Mesendoderm (in vitro differentiated cells): ENCODE results near the gene BAHCC1.

ENCODE experiments used
- DNase-seq: peaks from one replicate; pipeline ENCODE4 v3.0.0; 2013
- H2AK5ac ChIP-seq: 2 replicates; pipeline ENCODE4 v1.6.1; 2013; ENCODE audit warnings: low read length, inconsistent platforms
- H2BK120ac ChIP-seq: 2 replicates; pipeline ENCODE4 v1.6.1; 2013; ENCODE audit warnings: low read depth, mild to moderate bottlenecking, low read length, moderate library complexity, mixed read lengths
- H2BK15ac ChIP-seq: replicated peaks from 2 replicates; pipeline ENCODE4 v1.6.1; 2013; ENCODE audit warnings: low read depth, mild to moderate bottlenecking, moderate library complexity
- H2BK5ac ChIP-seq: 2 replicates; pipeline ENCODE4 v1.6.1; 2013; ENCODE audit warnings: low read length, inconsistent platforms
- H3K18ac ChIP-seq: 2 replicates; pipeline ENCODE4 v1.6.1; 2013; ENCODE audit warnings: mild to moderate bottlenecking, low read length, mixed read lengths
- H3K23ac ChIP-seq: one replicate; pipeline ENCODE4 v1.6.1; 2013; ENCODE audit warnings: low read length
- H3K27ac ChIP-seq: 2 replicates; pipeline ENCODE4 v1.5.1; 2013; ENCODE audit warnings: low read depth, mild to moderate bottlenecking, inconsistent platforms, low read length, moderate library complexity
- H3K27me3 ChIP-seq: 2 replicates; pipeline ENCODE4 v1.6.1; 2013; ENCODE audit warnings: low read length, control low read depth, mild to moderate bottlenecking, inconsistent platforms; ENCODE audit not compliant: insufficient read depth, poor library complexity
- H3K36me3 ChIP-seq: 2 replicates; pipeline ENCODE4 v1.6.1; 2013; ENCODE audit warnings: low read length, inconsistent platforms; ENCODE audit not compliant: control insufficient read depth, insufficient read depth
- H3K4ac ChIP-seq: one replicate; pipeline ENCODE4 v1.6.1; 2013; ENCODE audit warnings: low read depth, mild to moderate bottlenecking, low read length, moderate library complexity
- H3K4me1 ChIP-seq: 2 replicates; pipeline ENCODE4 v1.6.1; 2013; ENCODE audit warnings: low read depth, low read length, inconsistent platforms; ENCODE audit not compliant: control insufficient read depth
- H3K4me2 ChIP-seq: 2 replicates; pipeline ENCODE4 v1.6.1; 2013; ENCODE audit warnings: low read length
- H3K4me3 ChIP-seq: 2 replicates; pipeline ENCODE4 v1.5.1; 2013; ENCODE audit warnings: mild to moderate bottlenecking, low read length
- H3K56ac ChIP-seq: one replicate; pipeline ENCODE4 v1.6.1; 2013; ENCODE audit warnings: low read length
- H3K79me1 ChIP-seq: 2 replicates; pipeline ENCODE4 v1.6.1; 2013; ENCODE audit warnings: low read length, inconsistent platforms
- H3K79me2 ChIP-seq: 2 replicates; pipeline ENCODE4 v1.6.1; 2013; ENCODE audit warnings: mild to moderate bottlenecking, low read length; ENCODE audit not compliant: control insufficient read depth, insufficient read depth
- H3K9ac ChIP-seq: 2 replicates; pipeline ENCODE4 v1.6.1; 2013; ENCODE audit warnings: low read length, inconsistent platforms
- H4K5ac ChIP-seq: one replicate; pipeline ENCODE4 v1.6.1; 2013; ENCODE audit warnings: low read length
- H4K8ac ChIP-seq: one replicate; pipeline ENCODE4 v1.6.1; 2013; ENCODE audit warnings: low read depth, mild to moderate bottlenecking, control low read depth, low read length, moderate library complexity
- WGBS: extraction: QIAGEN DNeasy Blood & Tissue Kit; methylation state at CpG from one replicate; pipeline ENCODE4 v1.1.7; 2013; ENCODE audit warnings: low lambda C conversion rate, missing lambda C conversion rate; ENCODE audit not compliant: insufficient coverage; ENCODE audit errors: extremely low coverage; 5-methylcytosine and 5-hydroxymethylcytosine counted together

Gene BAHCC1

GRCh38 chr17:81492706-81493105 is 97.4 kb downstream of the BAHCC1 start:
- H2BK5ac ChIP-seq: no peak overlapping the region
- H3K27me3 ChIP-seq: no peaks in the 10 kb centered on the region
- H3K79me2 ChIP-seq: no peaks in the 10 kb centered on the region
- no peak overlapping the region for H3K27ac ChIP-seq
- H3K23ac ChIP-seq: no peak overlapping the region
- no peak overlapping the region for H3K9ac ChIP-seq
- H3K4me2 ChIP-seq: no peak overlapping the region
- H2BK120ac ChIP-seq: no peak overlapping the region
- no peak overlapping the region for H2BK15ac ChIP-seq
- no peak overlapping the region for H4K5ac ChIP-seq
- no peak overlapping the region for H2AK5ac ChIP-seq
- no peaks in the 10 kb centered on the region for H3K79me1 ChIP-seq
- DNase-seq: no peak
- no peak overlapping the region for H3K56ac ChIP-seq
- no peaks in the 10 kb centered on the region for H3K36me3 ChIP-seq
- no peak overlapping the region for H4K8ac ChIP-seq
- no CpG with 5 or more reads among the region's 9 CpGs for WGBS
- H3K4me1 ChIP-seq: no peaks in the 10 kb centered on the region
- H3K4ac ChIP-seq: no peak overlapping the region
- no peak overlapping the region for H3K18ac ChIP-seq
- no peak overlapping the region for H3K4me3 ChIP-seq

- Histone ChIP-seq H3K56ac (no peak overlapping the region), H3K4ac (no peak overlapping the region), H3K9ac (no peak overlapping the region), H3K18ac (no peak overlapping the region), H3K4me3 (no peak overlapping the region), H3K27ac (no peak overlapping the region), H3K79me2 (no peaks in the 10 kb centered on the region), H3K27me3 (no peaks in the 10 kb centered on the region), H2AK5ac (no peak overlapping the region), H4K8ac (no peak overlapping the region), H3K36me3 (no peaks in the 10 kb centered on the region), H3K4me1 (no peaks in the 10 kb centered on the region), H3K23ac (no peak overlapping the region), H2BK15ac (no peak overlapping the region), H2BK5ac (no peak overlapping the region), H4K5ac (no peak overlapping the region), H2BK120ac (no peak overlapping the region), H3K4me2 (no peak overlapping the region), H3K79me1 (no peaks in the 10 kb centered on the region)
- DNase-seq: no peak
- WGBS: no CpG with 5 or more reads among the region's 16 CpGs
These were observed 98.2 kb downstream of the BAHCC1 start for GRCh38 chr17:81493198-81494038.

GRCh38 chr17:81494626-81495377 is 99.5 kb downstream of the BAHCC1 start:
- Histone ChIP-seq H3K9ac (no peak overlapping the region), H3K79me1 (no peaks in the 10 kb centered on the region), H2AK5ac (no peak overlapping the region), H3K4me1 (no peaks in the 10 kb centered on the region), H3K27ac (no peak overlapping the region), H3K23ac (no peak overlapping the region), H3K4me3 (no peak overlapping the region), H4K5ac (no peak overlapping the region), H3K4ac (no peak overlapping the region), H3K27me3 (no peaks in the 10 kb centered on the region), H3K36me3 (no peaks in the 10 kb centered on the region), H4K8ac (no peak overlapping the region), H3K56ac (no peak overlapping the region), H3K18ac (no peak overlapping the region), H3K79me2 (no peaks in the 10 kb centered on the region), H2BK15ac (no peak overlapping the region), H2BK120ac (no peak overlapping the region), H3K4me2 (no peak overlapping the region), H2BK5ac (no peak overlapping the region)
- no peak for DNase-seq
- WGBS: no CpG with 5 or more reads among the region's 8 CpGs

GRCh38 chr17:81498953-81499600 is 103.8 kb downstream of the BAHCC1 start:
- Histone ChIP-seq H3K4me1 (no peaks in the 10 kb centered on the region), H3K27me3 (no peaks in the 10 kb centered on the region), H3K4me3 (no peak overlapping the region), H3K18ac (no peak overlapping the region), H3K79me2 (no peaks in the 10 kb centered on the region), H3K4me2 (no peak overlapping the region), H3K9ac (no peak overlapping the region), H4K5ac (no peak overlapping the region), H2BK15ac (no peak overlapping the region), H3K4ac (no peak overlapping the region), H3K27ac (no peak overlapping the region), H3K36me3 (no peaks in the 10 kb centered on the region), H2BK120ac (no peak overlapping the region), H3K79me1 (no peaks in the 10 kb centered on the region), H4K8ac (no peak overlapping the region), H2AK5ac (no peak overlapping the region), H3K23ac (no peak overlapping the region), H2BK5ac (no peak overlapping the region), H3K56ac (no peak overlapping the region)
- no peak for DNase-seq
- WGBS: no CpG with 5 or more reads among the region's 64 CpGs

GRCh38 chr17:81499601-81499970 is 104.3 kb downstream of the BAHCC1 start:
- no peaks in the 10 kb centered on the region for H3K79me1 ChIP-seq
- H3K36me3 ChIP-seq: no peaks in the 10 kb centered on the region
- WGBS: no CpG with 5 or more reads among the region's 12 CpGs
- H2AK5ac ChIP-seq: no peak overlapping the region
- H3K23ac ChIP-seq: no peak overlapping the region
- H3K4me3 ChIP-seq: no peak overlapping the region
- H3K4ac ChIP-seq: no peak overlapping the region
- H3K56ac ChIP-seq: no peak overlapping the region
- no peaks in the 10 kb centered on the region for H3K27me3 ChIP-seq
- H4K5ac ChIP-seq: no peak overlapping the region
- H2BK5ac ChIP-seq: no peak overlapping the region
- no peak overlapping the region for H3K9ac ChIP-seq
- no peak for DNase-seq
- H3K4me2 ChIP-seq: no peak overlapping the region
- H2BK15ac ChIP-seq: no peak overlapping the region
- H3K79me2 ChIP-seq: no peaks in the 10 kb centered on the region
- H4K8ac ChIP-seq: no peak overlapping the region
- H3K4me1 ChIP-seq: no peaks in the 10 kb centered on the region
- no peak overlapping the region for H3K18ac ChIP-seq
- H3K27ac ChIP-seq: no peak overlapping the region
- no peak overlapping the region for H2BK120ac ChIP-seq
